Measurements from ENCODE around the gene ACTA1. TPM values are rescaled to one million over a fixed set of nuclear protein-coding genes. Genes with fewer than 3 reads are reported as not detected.

The ACTA1 gene
- total and polyA plus RNA-seq, 2 experiments from 2014 or later: 8.8 to 13.0 TPM

DNA sequence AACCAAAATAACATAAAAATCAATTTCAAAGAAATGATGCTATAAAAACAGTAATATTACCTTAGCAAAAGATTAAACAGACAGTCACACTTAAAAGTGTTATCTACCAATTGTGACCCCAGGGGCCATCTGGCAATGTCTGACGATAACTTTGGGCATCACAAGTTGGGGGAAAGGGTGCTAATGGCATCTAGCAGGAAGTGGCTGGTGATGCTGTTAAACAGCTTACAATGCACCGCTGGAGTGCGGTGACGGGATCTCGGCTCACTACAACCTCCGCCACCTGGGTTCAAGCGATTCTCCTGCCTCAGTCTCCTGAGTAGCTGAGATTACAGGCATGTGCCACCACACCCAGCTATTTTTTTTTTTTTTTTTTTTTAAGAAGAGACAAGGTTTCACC, 46.6 kb upstream of the ACTA1 start:
- H3K27ac Mint-ChIP-seq: no peak overlapping the region
- no peaks in the 10 kb centered on the region for H3K4me1 Mint-ChIP-seq
- H3K27me3 Mint-ChIP-seq (ENCODE audit: insufficient read depth, low read depth, poor library complexity): no peaks in the 10 kb centered on the region
- no peak overlapping the region for H3K27ac ChIP-seq (ENCODE audit: low read depth)
- no peak overlapping the region for H3K4me3 Mint-ChIP-seq
- H3K4me2 ChIP-seq: no peak overlapping the region
- H3F3A ChIP-seq (replicated peaks; ENCODE audit: low read depth): no peaks in the 10 kb centered on the region
- H2AFZ ChIP-seq: no peak overlapping the region
- DNase-seq (ENCODE audit: low spot score): no peak
- ATAC-seq: no peak
- H3K27me3 ChIP-seq (ENCODE audit: insufficient read depth): no peaks in the 10 kb centered on the region
- H3K36me3 Mint-ChIP-seq (ENCODE audit: low read depth): peaks cover 55% of the 10 kb centered on the region
- H3K36me3 ChIP-seq (ENCODE audit: insufficient read depth): peaks cover 39% of the 10 kb centered on the region
- no peaks in the 10 kb centered on the region for H3K79me2 ChIP-seq (replicated peaks; ENCODE audit: insufficient read depth)
- H4K20me1 ChIP-seq (replicated peaks; ENCODE audit: insufficient read depth): no peaks in the 10 kb centered on the region; the same call in 1 of the 2 replicates
- TF ChIP-seq ZNF114 (CRISPR knock-in tag; IDR thresholded peaks at IDR 0.05): no peak
- H3K4me3 ChIP-seq: no peak overlapping the region
- H3K9me2 ChIP-seq (ENCODE audit: insufficient read depth): no peaks in the 10 kb centered on the region
- H3K4me1 ChIP-seq (ENCODE audit: insufficient read depth): no peaks in the 10 kb centered on the region
- H3K9me3 Mint-ChIP-seq: no peaks in the 10 kb centered on the region

DNA sequence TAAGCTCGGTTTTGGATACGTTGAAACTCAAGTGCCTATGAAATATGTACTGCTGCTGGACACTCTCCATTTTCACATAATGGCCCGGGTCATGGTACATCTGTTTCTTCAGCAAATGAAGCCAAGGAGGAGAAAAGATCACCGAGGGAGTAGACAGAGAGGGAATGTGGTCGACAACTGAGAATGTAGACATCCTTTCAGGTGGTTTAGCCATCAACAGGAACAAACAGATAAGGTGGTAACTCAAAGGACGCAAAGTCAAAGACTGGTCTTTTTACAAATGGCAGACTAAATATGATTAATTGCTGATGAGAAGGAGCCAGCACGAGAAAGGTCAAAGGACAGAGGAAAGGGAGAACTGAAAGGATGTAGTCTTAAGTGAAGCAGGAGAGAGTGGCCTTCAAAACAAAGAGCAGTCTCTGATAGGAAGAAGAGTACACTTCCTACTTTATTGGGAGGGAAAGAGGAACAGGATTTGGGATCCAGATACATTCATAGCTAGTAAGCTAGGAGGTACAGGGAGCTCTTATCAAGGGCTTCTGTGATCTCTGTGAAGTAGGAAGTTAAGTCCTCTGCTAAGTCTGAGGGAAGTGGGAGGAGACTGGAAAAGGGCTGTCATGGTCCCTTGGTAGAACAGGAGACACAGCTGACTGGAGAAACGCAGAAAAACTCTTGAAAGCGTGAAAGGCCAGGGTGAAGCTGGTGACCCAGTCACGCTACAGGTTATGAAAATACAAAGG, 45.9 kb upstream of the ACTA1 start:
- no peak overlapping the region for H3K27ac ChIP-seq (ENCODE audit: low read depth)
- H2AFZ ChIP-seq: no peak overlapping the region
- Mint-ChIP-seq H3K9me3 (no peaks in the 10 kb centered on the region), H3K36me3 (ENCODE audit: low read depth) (peaks cover 53% of the 10 kb centered on the region), H3K4me3 (no peak overlapping the region), H3K27ac (no peak overlapping the region), H3K27me3 (ENCODE audit: insufficient read depth, low read depth, poor library complexity) (no peaks in the 10 kb centered on the region), H3K4me1 (no peaks in the 10 kb centered on the region)
- ATAC-seq (no peak), DNase-seq (ENCODE audit: low spot score) (no peak)
- H3K4me1 ChIP-seq (ENCODE audit: insufficient read depth): no peaks in the 10 kb centered on the region
- no peaks in the 10 kb centered on the region for H3F3A ChIP-seq (replicated peaks; ENCODE audit: low read depth)
- H3K4me2 ChIP-seq: no peak overlapping the region
- no peaks in the 10 kb centered on the region for H3K27me3 ChIP-seq (ENCODE audit: insufficient read depth)
- H3K4me3 ChIP-seq: no peak overlapping the region
- no peaks in the 10 kb centered on the region for H3K9me2 ChIP-seq (ENCODE audit: insufficient read depth)
- H3K36me3 ChIP-seq (ENCODE audit: insufficient read depth): peaks cover 39% of the 10 kb centered on the region
- no peaks in the 10 kb centered on the region; the same call in 1 of the 2 replicates for H4K20me1 ChIP-seq (replicated peaks; ENCODE audit: insufficient read depth)
- no peak for TF ChIP-seq ETS1 (IDR thresholded peaks at IDR 0.05)
- no peak for TF ChIP-seq NANOG (IDR thresholded peaks at IDR 0.05; ENCODE audit: borderline replicate concordance)
- no peak for TF ChIP-seq REST (IDR thresholded peaks at IDR 0.05; ENCODE audit: unreplicated experiment)
- no peaks in the 10 kb centered on the region for H3K79me2 ChIP-seq (replicated peaks; ENCODE audit: insufficient read depth)

- no peak for DNase-seq (ENCODE audit: low spot score)
- no peak overlapping the region for H3K27ac Mint-ChIP-seq
- Histone ChIP-seq H3K79me2 (replicated peaks; ENCODE audit: insufficient read depth) (no peaks in the 10 kb centered on the region), H3K4me3 (no peak overlapping the region), H2AFZ (no peak overlapping the region), H3K9me2 (ENCODE audit: insufficient read depth) (no peaks in the 10 kb centered on the region), H4K20me1 (replicated peaks; ENCODE audit: insufficient read depth) (no peaks in the 10 kb centered on the region; the same call in none of the 2 replicates), H3K27ac (ENCODE audit: low read depth) (no peak overlapping the region), H3K4me1 (ENCODE audit: insufficient read depth) (no peaks in the 10 kb centered on the region), H3K36me3 (ENCODE audit: insufficient read depth) (peaks cover 37% of the 10 kb centered on the region), H3K27me3 (ENCODE audit: insufficient read depth) (no peaks in the 10 kb centered on the region), H3K4me2 (no peak overlapping the region), H3F3A (replicated peaks; ENCODE audit: low read depth) (no peaks in the 10 kb centered on the region)
- no peaks in the 10 kb centered on the region for H3K4me1 Mint-ChIP-seq
- no peaks in the 10 kb centered on the region for H3K27me3 Mint-ChIP-seq (ENCODE audit: insufficient read depth, low read depth, poor library complexity)
- H3K9me3 Mint-ChIP-seq: no peaks in the 10 kb centered on the region
- H3K4me3 Mint-ChIP-seq: no peak overlapping the region
- ATAC-seq: no peak
- H3K36me3 Mint-ChIP-seq (ENCODE audit: low read depth): peaks cover 58% of the 10 kb centered on the region
- TF ChIP-seq JUNB (IDR thresholded peaks at IDR 0.05; ENCODE audit: unreplicated experiment): no peak
- TF ChIP-seq ZNF331 (CRISPR knock-in tag; IDR thresholded peaks at IDR 0.05; ENCODE audit: low read depth): no peak
- TF ChIP-seq CREB1 (CRISPR knock-in tag; IDR thresholded peaks at IDR 0.05; ENCODE audit: low read depth): no peak
- TF ChIP-seq REST (IDR thresholded peaks at IDR 0.05; ENCODE audit: unreplicated experiment): no peak
- no peak for TF ChIP-seq EZH2 (IDR thresholded peaks at IDR 0.05; ENCODE audit: low read depth, unreplicated experiment)
- no peak for TF ChIP-seq ZNF114 (CRISPR knock-in tag; IDR thresholded peaks at IDR 0.05)
- TF ChIP-seq STAT1 (IDR thresholded peaks at IDR 0.05; ENCODE audit: unreplicated experiment): no peak
- TF ChIP-seq EZH2phosphoT487 (IDR thresholded peaks at IDR 0.05; ENCODE audit: unreplicated experiment): no peak
These were observed 45.0 kb upstream of the ACTA1 start for GRCh38 chr1:229478852-229479251.
